Stimulated activated CD4-positive, alpha-beta T cell treated with anti-CD3 and anti-CD28 coated beads, Interleukin-1b, Interleukin-23, amount 100 ng/mL, for 1 hour (primary cell): ENCODE measurements around the gene KLF15.

Experiments
- DNase-seq, 2 donors: peaks; one replicate each; pipeline ENCODE4 v3.0.0-alpha.2; 2020; ENCODE audit warnings: low read depth in 2 of 2

The KLF15 gene

GRCh38 chr3:126320517-126321293, 36.5 kb downstream of the KLF15 start:
- no peak for DNase-seq

- DNase-seq: no peak
Observed at GRCh38 chr3:126319701-126320295, 37.4 kb downstream of the KLF15 start.

DNA sequence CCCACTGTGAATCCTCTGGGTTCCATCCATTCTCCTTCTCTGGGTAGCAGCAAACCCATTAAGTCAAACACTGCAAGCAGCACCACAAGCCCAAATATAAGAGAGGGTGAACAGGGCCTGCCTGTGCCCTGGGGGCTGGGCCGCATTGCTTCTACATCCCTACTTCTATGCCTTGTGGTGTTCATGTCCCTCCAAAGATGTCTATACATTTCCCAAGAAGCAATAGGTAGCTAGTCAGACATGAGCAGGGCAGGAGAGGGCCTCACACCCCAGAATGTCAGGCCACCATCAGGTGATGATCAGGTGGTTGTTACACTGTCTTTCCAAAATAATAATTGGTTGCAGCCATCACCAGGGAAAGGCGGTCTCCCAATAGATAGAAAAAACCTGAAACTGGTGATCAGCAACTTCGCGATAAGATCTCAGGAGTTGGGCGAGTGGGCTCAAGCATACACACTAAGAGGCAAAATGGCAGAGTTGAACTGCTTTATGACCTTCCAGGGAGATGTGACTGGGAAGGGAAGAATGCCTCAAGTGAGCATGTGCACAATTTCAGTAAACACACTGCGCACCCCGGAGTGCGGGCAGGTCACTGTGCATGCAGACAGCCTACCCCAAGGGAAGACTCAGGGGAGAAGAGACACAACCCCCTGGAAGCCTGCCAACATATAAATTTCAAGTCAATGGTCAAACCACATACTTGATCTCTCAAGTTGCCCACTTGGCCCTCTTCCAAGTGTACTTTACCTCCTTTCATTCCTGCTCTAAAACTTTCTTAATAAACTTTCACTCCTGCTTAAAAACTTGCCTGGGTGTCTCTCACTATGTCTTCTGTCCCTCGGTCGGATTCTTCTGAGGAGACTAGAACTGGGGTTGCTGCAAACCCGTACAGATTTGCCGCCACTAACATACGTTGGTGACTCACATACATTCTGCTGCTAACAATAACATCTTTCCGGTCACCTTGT, 39.9 kb downstream of the KLF15 start:
- DNase-seq: no peak

GRCh38 chr3:126316501-126316939, 40.7 kb downstream of the KLF15 start:
- DNase-seq: no peak

DNA sequence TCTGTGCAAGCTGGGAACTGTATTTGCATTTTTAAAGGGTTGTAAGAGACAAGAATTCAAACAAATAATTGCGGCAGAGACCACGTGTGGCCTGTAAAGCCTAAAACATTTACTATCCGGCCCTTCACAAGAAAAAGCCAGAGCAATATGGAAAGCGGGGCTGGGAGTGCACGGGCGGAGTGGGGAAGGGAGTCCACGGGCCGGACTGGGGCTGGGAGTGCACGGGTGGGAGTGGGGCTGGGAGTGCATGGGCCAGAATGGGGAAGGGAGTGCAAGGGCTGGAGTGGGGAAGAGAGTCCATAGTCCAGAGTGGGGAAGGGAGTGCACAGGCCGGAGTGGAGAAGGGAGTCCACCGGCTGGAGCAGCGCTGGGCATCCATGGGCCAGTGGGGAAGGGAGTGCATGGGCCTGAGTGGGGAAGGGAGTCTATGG, 41.2 kb downstream of the KLF15 start:
- no peak for DNase-seq

DNA sequence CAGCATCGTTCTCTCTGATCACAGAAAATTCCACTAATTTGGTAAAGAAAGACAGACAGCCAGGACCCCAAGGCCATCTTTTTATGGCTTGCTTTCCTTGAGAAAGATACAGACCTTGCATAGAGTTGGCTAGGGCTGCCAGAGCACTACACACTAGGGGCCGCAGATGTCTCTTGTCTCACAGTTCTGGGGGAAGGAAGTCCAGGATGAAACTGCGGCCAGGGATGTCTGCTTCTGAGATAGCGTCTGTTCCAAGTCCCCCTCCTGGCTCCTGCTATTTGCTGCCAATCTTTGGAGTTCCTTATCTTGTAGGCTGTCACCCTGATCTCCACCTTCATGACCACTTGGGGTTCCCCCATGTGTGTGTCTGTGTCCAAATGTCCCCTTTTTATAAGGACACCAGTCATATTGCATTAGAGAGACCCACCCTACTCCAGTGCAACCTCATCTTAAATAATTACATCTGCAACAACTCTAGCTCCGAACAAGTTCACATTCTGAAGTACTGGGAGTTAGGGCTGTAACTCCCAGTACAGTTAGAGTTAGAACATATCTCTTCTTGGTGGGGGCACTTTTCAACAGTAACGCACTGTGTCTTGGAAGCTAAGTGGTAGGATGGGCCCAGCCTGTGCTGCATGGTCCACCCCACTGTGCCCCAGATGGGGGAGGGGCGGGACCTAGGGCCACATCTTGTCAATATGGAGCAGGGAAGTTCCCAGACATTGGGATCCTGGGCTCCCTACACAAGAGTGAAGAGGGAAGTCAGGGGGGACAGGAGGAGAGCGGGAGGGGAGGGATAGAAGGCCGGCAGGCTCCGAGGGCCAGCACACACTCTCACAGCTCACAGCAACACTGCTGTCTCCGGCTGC, 42.2 kb downstream of the KLF15 start:
- no peak for DNase-seq

DNA sequence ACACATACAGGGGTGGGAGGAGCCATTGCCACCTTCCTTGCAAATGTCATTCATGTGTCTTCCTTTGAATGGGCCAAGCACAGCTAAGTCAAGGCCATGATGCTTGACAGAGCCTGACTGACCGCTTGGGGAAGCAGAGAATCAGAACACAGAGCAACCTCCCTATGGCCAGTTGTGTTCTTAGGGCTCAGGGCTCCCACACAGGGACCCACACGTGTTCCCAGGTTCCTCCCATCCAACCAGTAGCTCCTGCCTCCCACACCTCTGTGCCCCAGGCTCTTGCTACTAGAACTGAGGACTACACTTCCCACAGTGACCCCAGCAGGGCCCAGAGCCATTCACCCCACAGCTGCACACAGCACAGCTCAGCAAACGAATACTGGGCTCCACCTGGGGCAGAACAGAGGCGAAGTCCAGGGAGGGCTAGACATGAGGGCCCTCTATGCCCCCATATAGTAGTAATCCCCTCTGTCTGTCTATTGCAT, 42.9 kb downstream of the KLF15 start:
- no peak for DNase-seq

GRCh38 chr3:126313580-126314304, 43.5 kb downstream of the KLF15 start:
- DNase-seq: no peak

DNA sequence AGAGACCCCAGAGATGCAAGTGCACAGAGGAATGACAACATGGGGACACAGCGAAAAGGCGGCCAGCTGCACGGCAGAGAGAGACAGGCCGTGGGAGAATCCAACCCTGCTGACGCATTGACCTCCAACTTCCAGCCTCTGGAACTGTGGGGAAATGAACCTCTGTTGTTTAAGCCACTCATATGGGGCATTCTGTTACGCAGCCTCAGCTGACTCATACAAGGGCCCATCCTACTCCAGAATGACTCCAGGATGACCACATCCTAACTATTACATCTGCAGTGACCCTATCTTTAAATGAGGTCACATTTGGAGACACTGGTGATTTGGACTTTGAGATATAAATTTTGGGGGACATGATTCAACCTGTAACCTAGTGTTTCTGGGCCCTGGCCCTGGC, 44.0 kb downstream of the KLF15 start:
- DNase-seq: no peak

GRCh38 chr3:126312341-126312740, 44.9 kb downstream of the KLF15 start:
- DNase-seq: no peak

GRCh38 chr3:126311338-126311978, 45.8 kb downstream of the KLF15 start:
- no peak for DNase-seq

DNA sequence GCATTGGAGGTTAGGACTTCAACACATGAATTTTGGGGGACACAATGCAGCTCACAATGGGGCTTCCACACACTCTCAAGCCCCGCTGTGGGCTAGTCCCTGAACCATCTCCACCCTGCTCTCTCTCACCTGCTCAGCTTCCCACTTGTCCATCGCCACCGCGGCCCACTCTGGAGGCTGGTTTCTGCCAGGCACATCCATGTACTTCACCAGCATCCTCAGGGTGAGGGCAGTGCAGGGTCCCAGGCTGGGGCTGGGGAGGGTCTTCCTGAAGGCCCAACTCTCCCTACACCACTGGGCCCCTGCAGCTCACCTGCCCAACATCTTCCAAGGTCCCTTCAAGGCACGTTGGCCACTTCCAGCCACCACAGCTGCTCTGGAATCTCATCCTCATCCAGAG, 46.4 kb downstream of the KLF15 start:
- no peak for DNase-seq

DNA sequence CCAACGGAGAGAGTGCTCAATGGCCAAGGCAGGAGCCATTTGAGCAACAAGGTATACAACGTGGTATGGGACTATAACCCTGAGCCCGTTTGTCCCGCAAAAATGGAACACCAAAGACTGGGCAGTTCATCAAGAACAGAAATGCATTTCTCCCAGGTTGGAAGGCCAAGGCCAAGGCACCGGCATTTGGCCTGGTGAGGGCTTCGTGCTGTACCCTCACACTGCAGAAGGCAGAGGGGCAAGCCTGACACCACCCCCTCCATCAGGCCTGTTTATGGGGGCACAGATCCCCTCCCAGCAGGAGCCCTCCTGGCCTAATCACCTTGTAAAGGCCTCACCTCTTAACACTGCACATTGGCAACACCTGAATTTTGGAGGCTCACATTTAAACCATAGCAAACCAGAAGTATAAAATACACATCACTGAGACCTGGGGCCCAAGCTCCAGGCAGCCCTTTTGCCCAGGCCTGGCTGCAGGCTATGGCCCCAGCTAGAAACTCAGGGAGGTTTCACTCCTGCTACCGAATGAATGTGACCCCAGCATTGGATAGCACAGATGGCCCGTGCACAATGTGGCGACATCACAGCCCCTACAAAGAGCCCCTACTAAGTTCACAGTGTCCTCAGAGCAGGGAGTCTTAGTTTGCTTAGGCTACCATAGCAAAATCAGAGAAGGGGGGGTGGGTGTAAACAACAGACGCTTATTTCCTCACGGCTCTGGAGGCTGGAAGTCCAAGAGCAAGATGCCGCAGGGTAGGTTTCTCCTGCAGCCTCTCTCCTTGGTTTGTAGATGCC, 47.1 kb downstream of the KLF15 start:
- no peak for DNase-seq

GRCh38 chr3:126309165-126309564, 48.0 kb downstream of the KLF15 start:
- no peak for DNase-seq

DNA sequence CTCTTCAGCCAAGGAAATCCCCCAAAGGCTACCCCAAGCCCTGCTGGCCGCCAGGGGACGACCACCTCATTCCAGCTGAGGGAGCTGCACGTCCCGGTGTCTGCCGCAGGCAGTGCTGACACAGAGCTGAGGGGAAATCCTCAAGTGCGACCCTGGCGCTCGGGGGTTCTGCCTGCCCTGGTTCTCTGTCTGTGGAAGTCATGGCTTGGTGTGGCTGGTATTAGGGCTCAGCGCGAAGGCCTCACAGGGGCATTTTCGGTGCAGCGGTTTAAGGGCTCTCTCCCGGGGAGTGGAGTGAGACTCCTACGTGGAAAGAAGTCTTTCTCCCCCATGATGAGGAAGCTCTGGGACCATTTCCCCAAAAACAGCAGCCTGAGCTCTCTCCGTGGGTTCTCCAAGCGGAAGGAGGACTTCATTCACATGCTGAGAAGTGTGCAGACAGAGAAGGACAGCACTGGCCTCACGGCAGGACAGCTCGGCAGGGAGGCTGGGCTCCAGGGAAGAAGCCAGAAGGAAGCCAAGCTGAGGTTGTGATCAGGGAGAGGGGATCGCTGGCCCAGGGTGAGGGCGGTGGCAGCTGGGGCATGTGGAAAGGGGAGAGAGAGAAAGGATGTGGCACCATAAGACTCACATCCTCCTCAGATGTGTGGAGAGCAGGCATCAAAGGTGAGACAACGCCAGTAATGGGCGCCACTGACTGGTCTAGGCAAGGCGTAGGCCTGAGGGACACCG, 48.6 kb downstream of the KLF15 start:
- no peak for DNase-seq

GRCh38 chr3:126307591-126308393, 49.4 kb downstream of the KLF15 start:
- no peak for DNase-seq

- DNase-seq: no peak
Observed at GRCh38 chr3:126306888-126307482, 50.2 kb downstream of the KLF15 start.
